ENCODE data around the gene LYZL2.

Gene LYZL2

DNA sequence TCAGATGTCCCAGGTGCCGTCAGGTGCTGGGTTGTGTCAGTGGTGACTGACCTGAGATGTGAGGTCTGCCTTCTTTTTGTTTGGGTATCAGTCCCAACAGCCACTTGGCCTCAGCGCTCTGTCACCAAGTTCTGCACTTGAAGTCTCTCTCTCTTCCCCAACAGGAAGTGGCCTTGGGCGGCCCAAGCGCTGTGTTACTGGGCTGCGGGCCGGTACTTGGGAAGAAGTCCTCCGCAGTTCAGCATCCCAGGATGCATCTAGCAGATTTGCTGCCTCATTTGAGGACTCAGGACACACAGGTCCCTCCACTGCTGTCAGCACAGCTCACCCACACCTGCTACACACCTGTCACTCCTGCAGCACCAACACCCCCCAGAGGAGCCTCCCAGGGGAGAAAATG, 40.1 kb downstream of the LYZL2 start:
- no peak for DNase-seq

DNA sequence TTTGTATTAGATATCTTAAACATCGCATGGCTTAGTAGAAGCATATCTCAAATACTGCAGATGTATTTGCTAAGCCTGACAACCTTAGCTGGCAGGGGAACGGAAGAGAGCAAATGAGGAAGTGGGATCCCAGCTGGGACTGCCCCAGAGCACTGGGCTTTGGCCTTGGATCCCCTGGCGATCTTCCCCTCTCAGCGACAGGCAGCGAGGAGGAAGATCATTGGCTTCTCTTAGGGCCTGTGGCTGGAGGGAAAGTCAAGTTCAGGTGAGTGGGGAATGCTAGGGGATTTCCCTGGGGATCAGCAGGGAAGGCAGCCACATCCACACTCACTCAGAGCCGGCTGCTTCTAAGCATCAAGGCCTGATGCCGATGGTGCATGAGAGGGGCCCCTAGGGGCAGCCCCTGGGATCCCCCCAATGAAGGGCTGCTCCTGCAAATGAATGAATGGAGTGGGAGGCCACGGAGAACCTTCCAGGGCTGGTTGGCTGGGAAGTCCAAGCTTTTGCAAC, 42.0 kb downstream of the LYZL2 start:
- no peak for DNase-seq

DNA sequence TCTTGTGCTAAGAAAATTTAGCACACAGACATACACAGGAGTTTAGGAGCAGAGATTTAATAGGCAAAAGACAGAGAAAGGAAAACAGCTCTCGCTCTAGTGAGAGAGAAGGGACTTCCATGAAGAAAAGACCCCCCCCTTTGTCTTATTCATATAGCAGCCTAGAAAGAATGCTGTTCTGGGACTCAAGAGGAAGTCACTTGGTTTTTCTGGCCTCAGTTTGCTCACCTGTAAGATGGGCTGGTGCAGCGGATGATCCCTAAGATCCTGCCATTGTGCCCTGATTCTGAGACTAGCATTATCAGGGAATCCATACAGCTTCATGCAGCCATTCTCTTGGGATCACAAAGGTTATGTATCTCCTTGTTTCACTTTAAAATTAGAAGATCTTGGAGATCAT, 42.7 kb downstream of the LYZL2 start:
- DNase-seq, result no peak

DNA sequence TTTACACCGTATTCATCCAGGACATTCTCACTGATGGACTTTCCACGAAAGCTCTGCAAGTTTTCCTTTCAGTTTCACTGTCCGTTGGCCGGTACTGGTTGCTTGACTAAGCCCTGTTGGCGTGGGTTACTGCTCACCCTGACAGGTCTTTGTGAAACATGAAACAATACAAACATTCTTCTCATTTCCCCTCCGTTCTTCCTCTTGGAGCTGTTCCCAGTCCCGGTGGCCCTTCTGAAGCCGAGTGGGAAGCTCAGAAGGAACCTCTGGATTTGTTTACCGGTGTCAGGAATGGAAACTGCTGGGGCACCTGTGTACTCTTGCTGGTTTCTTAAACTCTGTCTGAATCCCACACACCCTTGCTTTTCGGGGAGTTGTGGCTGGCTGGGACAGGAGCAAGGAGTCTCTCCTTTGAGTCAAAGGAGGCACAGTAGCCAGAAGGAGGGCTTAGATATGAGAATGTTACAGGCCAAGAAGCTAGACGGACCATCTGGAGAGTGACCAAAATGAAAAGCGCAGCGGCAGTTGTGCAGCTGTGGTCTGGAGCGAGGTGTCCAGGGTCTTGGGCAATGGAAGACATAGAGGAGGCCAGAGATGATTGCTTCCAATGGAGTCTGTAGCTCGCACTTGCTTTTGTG, 45.7 kb downstream of the LYZL2 start:
- DNase-seq, result peak; percentile 76

DNA sequence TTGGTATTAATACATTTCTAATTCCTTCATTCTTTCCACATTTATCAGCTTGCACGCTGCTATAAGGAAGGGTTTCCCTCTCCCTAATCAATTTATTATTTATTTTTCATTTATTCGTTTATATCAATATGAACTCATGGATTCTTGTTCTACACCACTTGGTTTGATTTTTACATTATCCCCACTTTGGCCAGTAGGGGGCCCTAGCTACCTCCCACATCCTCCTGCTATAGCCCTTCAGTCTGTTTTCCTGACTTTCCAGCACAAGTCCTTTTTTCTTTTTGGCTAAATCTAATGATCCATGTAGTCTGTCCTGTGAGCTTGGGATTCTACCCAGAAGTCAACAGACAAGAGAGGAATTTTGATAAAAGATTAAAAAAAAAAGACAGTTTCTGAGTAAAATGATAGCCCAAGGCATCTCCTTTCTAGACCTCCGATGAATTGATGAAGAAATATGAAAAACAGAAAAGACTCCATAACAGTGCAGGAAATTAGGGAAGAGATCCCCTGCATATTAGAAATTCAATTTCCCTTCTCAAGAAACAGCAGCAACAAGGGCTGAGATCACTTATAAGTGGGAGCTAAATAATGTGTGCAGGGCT, 47.7 kb downstream of the LYZL2 start:
- no peak for DNase-seq

DNA sequence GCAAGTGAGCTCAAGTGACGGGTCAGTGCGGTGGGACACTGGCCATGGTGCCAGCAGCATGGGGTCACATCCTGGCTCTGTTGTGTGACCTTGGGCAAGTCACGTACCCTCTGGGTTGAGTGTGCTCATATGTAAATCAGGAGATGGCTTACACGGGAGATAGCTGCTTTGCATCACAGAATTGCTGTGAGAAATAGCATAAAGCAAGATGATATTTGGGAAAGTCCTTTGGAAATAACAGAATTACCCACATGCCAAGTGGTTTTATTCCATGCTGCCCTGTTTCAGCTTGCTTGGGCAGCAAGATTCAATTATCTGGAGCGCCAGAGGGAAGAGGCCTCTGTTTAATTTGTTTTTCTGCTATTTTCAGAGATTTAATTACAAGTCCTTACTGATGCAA, 48.9 kb downstream of the LYZL2 start:
- DNase-seq, result no peak

DNA sequence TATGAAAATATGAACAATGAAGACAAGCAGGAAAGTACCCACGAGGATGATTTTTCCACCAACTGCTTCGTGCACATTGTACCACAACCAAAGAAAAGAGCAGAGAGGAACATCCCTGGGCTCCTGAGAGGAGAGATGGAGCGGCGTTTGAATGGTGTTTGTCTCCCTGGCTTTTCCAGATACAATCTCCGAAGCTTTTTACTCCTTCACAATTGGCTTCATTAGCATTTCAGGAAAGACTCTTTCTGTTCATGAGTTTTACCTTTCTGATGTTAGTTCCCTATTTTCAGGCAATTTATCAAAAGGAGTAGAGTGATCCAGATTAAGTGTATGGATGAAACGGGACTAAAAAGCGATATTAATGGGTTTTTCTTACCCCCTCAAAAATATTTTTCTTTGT, 49.3 kb downstream of the LYZL2 start:
- no peak for DNase-seq

DNA sequence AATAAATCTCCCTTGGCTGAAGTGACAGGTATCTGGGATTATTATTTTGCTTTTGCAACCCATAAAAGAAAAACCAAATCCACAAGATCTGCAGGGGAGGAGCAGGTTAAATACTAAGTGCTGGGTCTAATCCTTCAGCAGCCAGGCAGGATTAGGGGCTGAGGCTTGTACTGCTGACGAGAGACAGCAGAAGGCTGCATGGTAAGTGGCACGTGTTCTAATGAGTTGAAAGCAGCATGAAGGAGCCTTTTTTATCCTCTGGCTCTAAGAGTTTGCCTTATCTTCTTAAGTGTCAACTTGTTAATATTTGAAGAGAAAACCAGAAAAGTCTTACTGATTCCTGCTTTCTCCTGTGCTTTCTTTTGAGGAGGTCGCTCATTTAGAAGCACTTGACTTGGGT, 50.0 kb downstream of the LYZL2 start:
- no peak for DNase-seq

DNA sequence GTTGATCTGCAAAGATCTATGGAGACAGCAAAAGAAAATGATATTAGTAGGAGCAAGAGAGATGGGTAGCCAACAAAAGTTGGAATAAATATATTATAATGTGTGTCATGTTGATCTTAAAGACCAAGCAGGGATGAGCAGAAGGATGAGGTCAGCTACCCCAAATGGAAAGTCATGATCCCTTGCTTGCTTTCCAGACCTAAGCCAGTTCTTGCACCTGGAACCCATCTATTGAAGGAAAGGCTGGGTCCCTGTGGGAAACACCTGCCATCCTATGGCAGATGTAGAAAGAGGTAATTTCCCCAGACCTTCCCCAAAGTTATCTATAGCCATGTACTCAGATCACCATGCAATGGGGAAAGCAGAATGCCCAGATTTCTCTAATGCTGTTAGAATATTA, 52.5 kb downstream of the LYZL2 start:
- DNase-seq, result no peak

DNA sequence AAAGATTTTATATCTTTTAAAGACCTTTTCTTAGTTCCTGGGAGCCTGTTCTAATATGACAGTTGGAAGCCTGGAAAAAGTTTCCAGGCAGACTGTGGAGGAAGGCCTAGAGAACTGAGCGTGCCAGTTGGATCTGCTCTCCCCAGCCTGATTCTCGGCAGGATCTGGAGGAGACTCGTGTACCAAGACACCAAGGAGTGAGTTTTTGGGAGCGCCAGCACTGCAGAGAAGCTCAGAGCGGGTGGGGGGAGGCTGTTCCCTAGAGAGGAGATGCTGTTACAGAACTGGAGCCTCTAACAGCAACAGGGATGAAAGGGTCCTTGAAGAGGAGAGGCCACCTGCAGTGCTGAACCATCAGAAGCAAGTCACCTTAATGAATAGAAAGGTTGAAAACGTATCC, 52.9 kb downstream of the LYZL2 start:
- no peak for DNase-seq

DNA sequence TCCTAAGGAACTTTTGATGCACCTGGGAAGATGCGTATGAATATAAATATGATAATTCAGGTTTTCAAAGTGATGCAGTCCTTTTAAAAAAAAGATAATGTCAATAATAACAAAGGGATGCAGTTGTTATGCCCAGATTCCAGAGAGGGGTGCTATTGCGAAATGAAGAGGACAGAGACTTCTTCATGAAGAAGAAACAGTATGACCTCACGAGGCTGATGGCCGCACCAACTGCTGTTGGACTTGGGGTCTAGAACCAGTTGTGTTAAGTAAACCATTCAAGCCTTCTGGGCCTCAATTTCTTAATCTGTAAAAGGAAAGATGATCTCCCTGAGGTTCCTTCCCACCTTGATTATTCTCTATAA, 55.1 kb downstream of the LYZL2 start:
- no peak for DNase-seq

DNA sequence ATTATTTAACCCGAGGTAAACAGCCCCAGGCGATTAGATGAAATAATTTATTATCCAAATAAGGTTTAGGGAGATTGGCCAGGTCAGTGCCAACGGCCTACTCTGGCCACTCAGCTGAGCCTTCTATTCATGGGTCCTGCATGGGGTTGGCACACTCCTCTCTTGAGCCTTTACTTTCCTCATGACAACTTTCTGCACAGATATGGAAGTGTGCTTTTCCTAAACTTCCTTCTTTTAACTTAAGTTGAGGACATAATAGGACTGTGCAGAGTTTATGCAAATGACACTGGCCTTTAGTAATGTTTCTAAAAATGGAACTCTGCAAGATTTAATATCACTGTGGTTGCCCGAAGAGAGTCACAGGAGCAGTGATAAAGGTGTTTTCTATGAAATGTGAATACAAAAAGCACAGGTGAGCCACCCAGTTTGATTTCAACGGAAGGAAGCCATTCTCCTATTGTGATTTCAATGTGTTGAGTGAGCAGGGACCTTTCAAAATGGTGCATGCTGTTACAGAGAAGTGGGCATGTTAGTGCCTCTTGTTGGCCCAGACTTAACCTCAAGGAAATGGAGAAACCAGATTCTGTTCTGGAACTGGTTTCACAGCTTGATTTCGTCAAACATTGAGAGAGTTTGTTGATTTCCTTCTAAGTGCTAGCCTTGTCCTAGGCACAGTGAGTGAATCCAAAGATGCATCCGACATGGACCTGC, 55.7 kb downstream of the LYZL2 start:
- DNase-seq, result no peak

DNA sequence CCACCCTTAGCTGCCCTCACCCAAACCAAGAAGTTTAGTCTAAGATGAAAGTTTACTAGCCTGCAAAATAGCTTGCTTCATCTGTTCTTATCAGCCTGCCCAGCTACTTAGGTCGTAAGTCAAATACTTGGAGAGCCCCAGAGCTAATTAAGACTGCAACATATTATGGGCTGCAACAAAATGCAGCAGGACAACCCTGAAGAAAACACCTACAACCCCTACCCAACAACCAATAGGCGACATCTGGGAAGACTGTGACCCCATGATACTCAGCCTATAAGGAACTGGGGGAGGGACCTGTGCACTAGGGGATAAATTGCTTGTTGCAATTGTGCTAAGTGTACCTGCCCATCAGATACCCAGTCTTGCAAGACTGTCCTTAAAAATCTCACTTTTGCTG, 64.1 kb downstream of the LYZL2 start:
- no peak for DNase-seq

DNA sequence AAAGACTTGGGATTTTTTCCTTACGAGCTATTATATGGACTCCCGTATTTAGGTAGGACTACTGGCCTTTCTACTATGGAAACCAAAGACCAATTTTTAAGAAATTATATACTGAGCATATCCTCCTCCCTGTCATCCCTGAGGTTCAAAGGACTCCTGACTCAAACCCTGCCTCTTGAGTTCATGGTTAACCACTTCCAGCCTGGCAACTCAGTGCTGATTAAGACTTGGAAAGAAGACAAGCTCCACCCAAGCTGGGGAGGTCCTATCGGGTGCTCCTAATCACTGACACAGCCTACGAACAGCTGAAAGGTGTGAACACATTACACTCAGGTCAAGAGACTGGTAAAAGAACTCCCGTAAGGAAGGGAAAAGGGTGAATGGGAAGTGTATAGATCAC, 66.8 kb downstream of the LYZL2 start:
- DNase-seq, result no peak
